WTC11 (cell line): ENCODE measurements around the gene SPACA1.

ENCODE experiments used
- GABPB1 ChIP-seq: sonication (generic); formaldehyde crosslinking; IDR thresholded peaks from 2 replicates; pipeline ENCODE4 v1.8.1; 2023; ENCODE audit warnings: mild to moderate bottlenecking, missing genetic modification reagents
- ZNF121 ChIP-seq: sonication (generic); formaldehyde crosslinking; IDR thresholded peaks from 2 replicates; pipeline ENCODE4 v1.8.0; 2023; ENCODE audit warnings: missing genetic modification reagents
- ZNF232 ChIP-seq: sonication (generic); formaldehyde crosslinking; IDR thresholded peaks from 2 replicates; pipeline ENCODE4 v1.8.0; 2022; ENCODE audit warnings: mild to moderate bottlenecking, missing genetic modification reagents
- TF ChIP-seq, protein P1 (sequence below): fragments of 200-600 bp; IDR thresholded peaks from 2 replicates; pipeline ENCODE4 v1.8.0; 2022; ENCODE audit warnings: antibody characterized with exemption

DNA sequence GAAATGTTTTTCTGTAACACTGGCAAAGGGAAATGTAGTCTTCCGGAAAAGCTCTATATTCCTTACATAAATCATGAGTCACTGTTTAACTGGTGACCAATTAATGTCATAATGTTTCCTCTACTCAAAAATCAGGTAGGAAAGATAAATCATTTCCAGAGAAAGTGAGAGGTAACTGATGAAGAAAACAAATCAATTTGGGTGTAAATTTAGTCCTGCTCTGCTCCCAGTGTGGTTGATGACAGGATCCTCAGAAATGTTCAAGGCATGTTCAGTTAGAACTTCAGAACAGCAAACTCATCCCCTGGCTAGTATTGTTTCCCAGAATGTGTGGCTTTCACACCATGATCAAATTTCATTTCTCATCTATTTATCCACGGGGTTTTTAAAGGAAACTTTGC, 38.8 kb upstream of the SPACA1 start:
- TF ChIP-seq, protein P1, sequence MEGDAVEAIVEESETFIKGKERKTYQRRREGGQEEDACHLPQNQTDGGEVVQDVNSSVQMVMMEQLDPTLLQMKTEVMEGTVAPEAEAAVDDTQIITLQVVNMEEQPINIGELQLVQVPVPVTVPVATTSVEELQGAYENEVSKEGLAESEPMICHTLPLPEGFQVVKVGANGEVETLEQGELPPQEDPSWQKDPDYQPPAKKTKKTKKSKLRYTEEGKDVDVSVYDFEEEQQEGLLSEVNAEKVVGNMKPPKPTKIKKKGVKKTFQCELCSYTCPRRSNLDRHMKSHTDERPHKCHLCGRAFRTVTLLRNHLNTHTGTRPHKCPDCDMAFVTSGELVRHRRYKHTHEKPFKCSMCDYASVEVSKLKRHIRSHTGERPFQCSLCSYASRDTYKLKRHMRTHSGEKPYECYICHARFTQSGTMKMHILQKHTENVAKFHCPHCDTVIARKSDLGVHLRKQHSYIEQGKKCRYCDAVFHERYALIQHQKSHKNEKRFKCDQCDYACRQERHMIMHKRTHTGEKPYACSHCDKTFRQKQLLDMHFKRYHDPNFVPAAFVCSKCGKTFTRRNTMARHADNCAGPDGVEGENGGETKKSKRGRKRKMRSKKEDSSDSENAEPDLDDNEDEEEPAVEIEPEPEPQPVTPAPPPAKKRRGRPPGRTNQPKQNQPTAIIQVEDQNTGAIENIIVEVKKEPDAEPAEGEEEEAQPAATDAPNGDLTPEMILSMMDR, result no peak
- TF ChIP-seq ZNF232 (no peak), ZNF121 (CRISPR knock-in tag) (no peak), GABPB1 (CRISPR knock-in tag) (no peak)
